Dedifferentiated amniotic fluid mesenchymal stem cell (primary cell): ENCODE results near the gene ST6GAL1.
"Not testable (repeated sequence)": the region's sequence is repeated elsewhere in the genome, so short reads cannot be mapped to it uniquely, and the experiment has no call there.

Experiments used
- DNase-seq: peaks from one replicate; pipeline ENCODE4 v3.0.0-alpha.2; 2016; ENCODE audit errors: extremely low spot score

ST6GAL1 gene

GRCh38 chr3:187020376-187020775, 90.0 kb downstream of the ST6GAL1 start:
- no peak for DNase-seq

DNA sequence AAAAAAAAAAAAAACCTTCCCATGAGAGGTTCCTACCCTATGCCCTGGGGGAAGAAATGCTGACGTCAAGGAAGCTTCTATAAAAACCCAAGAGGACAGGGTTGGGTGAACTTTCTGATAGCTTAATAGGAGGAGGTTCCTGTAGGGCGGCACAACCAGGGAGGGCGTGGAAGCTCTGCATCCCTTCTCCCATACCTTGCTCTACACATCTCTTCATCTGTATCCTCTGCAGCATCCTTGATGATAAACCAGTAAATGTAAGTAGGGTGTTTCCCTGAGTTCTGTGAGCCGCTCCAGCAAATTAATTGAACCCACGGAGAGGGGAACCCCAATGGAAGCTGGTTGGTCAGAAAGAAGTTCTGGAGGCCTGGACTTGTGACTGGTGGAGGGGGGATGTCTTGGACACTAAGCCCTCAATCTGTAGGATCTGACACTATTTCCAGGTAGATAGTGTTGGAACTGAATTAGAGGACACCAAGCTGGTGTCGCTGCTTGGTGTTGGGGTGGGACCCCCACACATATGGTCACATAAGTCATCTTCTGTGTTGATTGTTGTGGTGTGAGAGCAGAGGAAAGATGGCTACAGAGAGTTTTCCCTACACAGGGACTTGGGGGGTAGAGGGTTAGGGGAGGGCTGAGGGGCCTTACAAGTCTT, 91.5 kb downstream of the ST6GAL1 start:
- DNase-seq = no peak

DNA sequence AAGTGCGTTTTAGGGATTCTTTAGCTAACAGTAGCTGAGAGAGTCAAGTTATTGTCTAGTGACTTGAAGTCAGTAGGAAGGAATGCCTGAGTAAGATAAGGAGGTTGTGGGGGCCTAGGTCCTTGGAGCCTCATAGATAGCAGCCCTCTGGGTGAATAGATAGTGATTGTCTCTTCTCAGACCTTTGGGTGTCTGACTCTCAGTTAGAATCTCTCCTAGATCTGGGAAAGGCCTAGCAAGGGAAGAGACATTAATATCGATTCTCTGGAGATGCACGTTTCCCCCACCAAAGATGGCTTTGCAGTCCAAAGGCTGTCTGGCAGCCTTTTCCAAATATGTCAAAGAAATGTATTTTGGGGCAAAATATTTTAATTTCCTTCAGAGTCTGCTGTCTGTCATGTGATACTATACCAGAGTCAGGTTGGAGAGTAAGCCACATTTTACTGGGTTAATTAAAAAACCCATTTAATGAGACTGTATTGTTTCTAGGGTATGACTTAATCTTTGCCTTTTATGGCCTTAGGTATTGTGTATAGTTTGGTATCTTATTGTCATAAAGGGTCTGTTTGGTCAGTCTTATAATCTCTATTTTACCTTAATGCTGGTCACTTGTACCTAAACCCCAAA, 92.2 kb downstream of the ST6GAL1 start:
- DNase-seq = no peak

DNA sequence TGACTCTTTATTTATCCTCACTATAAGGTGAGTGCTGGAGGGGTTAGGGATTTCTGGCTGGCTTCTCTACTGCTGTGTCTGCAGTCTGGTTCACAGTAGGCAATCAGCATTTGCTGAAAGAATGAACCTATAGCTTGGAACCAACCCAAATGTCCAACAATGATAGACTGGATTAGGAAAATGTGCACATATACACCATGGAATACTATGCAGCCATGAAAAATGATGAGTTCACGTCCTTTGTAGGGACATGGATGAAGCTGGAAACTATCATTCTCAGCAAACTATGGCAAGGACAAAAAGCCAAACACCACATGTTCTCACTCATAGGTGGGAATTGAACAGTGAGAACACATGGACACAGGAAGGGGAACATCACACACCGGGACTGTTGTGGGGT, 93.0 kb downstream of the ST6GAL1 start:
- DNase-seq = not testable (repeated sequence)

DNA sequence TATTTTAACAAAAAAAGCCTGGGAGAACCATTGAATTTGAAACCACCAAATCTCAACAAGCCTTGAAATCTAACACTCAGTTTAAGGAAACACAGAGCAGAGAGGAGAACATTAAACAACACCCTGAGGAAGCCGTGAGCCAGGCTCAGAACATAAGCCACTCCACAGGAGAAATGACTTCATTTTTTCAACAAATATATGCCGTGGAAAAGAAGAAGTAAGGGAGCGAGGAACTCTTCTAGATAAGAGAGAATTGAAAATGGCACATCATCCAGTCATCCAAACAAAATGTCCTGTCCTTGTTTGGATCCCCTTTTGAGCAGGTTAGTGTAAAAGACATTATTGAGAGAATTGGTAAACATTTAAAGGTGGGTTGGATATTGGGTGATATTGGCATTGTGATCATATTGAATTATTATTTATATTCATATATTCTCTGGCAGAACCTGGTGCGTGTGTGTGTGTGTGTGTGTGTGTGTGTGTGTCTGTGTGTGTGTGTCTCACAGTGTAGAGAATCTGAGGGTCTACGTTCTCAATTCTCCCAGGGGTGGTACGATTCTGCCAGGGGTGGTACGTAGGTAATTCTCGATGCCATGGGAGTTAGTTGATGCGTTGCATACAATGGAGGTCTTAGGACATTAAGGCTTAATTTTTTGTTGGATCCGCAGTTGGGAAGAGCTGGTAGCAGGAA, 94.4 kb downstream of the ST6GAL1 start:
- DNase-seq = no peak

GRCh38 chr3:187025254-187025655, 94.9 kb downstream of the ST6GAL1 start:
- no peak for DNase-seq

- DNase-seq = no peak
Measured at GRCh38 chr3:187025656-187026316, 95.5 kb downstream of the ST6GAL1 start.

DNA sequence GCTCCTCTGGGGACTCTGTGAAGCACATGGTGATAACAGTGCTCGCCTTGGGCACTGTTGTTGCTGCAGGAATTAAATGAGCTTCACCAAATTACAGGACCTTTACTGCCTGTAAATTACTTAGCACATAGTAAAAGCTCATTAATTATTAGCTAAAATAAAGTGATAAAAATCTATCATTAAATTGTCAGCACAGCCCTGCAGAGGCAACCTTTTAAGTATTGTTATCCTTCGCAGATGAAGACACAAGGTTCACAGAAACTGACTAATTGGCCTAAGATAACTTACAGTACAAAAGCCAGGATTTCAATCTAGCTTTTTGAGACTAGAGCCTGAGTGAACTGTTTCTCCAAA, 96.0 kb downstream of the ST6GAL1 start:
- DNase-seq = no peak

DNA sequence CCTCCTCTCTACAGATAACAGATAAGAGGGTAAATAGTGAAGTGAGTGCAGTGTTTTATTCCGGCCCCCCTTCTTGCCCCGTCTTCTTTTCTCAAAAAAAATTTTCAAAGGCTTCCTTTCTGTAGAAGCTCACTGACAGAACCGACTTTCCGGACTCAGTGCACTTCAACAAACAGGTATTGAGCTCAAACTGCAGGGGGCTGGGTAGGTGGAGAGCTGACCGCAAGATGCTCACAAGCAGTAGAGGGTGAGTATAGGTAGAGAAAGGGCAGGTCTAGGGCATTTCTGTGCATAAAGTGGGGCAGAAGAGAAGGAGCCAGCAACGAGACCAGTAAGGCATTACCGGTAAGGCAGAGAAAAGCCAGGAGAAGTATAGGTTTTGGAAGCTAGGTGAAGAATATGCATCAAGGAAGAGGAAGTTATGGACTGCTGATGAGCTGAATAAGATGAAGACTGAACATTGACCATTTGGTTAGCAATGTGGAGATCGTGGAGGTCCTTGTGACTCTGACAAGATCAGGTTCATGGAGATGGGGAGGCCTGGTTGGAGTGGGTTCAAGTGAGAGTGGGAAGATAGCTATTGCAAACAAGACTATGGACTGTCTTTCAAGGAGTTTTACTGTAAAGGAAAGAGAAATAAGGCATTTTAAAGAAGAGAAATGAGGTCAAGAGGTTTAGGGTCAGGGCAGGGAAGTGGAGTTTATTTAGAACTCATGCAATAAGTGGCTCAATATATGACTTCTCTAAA, 97.4 kb downstream of the ST6GAL1 start:
- DNase-seq = no peak

DNA sequence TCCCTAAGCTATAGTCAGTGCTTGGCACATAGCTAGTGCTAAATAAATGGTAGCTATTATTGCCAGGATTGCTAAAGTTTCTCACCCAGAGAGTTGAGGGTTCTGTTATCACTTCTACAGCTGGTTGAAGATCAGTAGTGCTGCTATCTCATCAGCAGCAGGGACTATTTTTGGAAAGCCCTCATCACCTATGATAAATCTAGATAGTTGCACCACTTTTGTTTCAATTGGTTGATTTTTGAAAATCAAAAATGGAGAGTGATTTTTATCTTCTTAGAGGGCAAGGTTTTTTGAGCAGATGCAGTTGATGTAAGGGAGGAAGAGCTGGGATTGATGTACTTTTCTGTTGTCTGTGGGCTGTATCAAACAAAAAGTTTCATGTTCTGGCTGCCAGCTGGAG, 101.6 kb downstream of the ST6GAL1 start:
- DNase-seq = no peak

GRCh38 chr3:187036394-187036793, 106.1 kb downstream of the ST6GAL1 start:
- DNase-seq = no peak

GRCh38 chr3:187039100-187039722, 108.9 kb downstream of the ST6GAL1 start:
- no peak for DNase-seq

GRCh38 chr3:187039723-187040414, 109.5 kb downstream of the ST6GAL1 start:
- no peak for DNase-seq

DNA sequence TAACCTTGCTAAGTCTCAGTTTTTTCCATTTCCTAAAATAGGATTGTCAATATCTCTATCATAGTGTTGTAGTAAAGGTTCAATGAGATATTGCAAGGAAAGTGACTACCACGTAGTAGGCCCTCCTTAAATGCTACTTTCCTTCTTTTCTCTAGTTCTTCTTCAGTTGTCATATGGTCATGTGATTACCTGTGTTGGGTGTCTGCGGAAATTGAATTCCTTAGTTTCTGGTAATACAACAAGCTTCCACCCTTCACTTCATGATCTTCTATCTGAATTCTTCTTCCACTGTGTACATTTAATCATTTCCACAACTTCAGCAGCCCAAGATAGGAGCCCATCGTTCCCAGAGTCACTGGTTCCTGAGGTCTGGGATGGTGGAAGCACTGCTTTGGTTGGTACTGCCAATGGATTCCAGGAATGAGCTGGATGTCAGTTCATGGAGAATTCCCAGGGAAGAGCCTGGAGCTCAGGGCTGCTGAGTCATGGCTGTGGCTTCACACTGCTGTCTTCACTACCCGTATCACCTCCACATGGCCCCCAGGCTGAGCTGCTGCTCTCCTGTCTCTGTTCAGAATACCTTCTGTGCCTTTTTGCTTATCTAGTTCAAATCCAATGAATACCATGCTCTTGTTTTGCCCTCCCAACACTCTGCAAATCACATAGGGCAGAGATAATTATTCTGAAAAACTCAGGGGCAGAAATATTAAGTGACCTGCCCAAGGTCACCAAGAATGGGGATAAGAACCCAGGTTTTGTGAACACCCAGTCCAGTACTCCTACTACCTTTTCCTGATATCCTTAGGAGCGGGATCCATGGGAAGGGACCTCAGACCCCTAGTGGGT, 110.4 kb downstream of the ST6GAL1 start:
- DNase-seq = no peak

GRCh38 chr3:187041362-187042307, 111.3 kb downstream of the ST6GAL1 start:
- no peak for DNase-seq

GRCh38 chr3:187042346-187042745, 112.0 kb downstream of the ST6GAL1 start:
- DNase-seq = no peak

DNA sequence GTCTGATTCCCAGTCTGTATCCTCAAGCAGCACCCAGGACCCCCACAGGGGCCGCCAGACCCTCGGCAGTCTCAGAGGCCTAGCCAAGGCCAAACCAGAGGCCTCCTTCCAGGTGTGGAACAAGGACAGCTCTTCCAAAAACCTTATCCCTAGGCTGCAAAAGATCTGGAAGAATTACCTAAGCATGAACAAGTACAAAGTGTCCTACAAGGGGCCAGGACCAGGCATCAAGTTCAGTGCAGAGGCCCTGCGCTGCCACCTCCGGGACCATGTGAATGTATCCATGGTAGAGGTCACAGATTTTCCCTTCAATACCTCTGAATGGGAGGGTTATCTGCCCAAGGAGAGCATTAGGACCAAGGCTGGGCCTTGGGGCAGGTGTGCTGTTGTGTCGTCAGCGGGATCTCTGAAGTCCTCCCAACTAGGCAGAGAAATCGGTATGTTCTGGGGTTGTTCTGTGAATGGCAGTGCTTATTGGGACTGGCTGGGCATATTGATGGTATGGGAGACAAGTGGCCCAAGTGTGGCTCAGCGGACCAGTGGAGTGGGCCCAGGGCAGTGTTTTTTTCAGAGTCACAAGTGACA, 112.6 kb downstream of the ST6GAL1 start:
- no peak for DNase-seq

DNA sequence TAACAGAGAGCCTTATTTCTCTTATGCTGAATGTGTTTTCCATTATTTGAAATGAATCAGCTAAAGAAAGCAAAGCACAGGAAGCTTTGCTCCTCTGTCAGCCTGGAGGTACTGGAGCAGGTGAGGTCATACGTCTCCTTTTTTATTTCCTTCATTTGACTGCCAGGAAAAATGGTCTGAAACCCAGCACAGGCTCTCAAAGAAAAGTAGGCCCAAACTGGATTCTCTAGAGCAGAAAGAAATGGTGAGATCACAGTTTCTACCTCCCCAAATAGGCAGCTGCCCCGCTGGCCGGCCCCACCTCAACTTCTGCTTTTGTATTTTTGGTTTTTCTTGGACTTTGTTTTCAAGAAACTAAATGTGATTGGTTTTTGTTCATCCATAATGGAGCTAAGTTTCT, 113.9 kb downstream of the ST6GAL1 start:
- DNase-seq = no peak
